IPS DF 4.7 (cell line): Measurements from ENCODE around the gene C19orf81.
A peak's percentile ranks its signal among the peaks of the same experiment; 100 is the strongest.
"Not testable (repeated sequence)": the region's sequence is repeated elsewhere in the genome, so short reads cannot be mapped to it uniquely, and the experiment has no call there.

ENCODE experiments used
- DNase-seq: peaks from one replicate; pipeline ENCODE4 v3.0.0-alpha.2; 2013; ENCODE audit warnings: low spot score; ENCODE audit errors: extremely low read depth

C19orf81 gene

GRCh38 chr19:50649433-50650391, at the start of gene C19orf81:
C19orf81 (plus strand) TSS chr19:50649445; CDS start chr19:50649445, 0 bp downstream.
- peak; percentile 72 for DNase-seq

GRCh38 chr19:50601407-50602088, 47.7 kb upstream of the C19orf81 start:
- no peak for DNase-seq

DNA sequence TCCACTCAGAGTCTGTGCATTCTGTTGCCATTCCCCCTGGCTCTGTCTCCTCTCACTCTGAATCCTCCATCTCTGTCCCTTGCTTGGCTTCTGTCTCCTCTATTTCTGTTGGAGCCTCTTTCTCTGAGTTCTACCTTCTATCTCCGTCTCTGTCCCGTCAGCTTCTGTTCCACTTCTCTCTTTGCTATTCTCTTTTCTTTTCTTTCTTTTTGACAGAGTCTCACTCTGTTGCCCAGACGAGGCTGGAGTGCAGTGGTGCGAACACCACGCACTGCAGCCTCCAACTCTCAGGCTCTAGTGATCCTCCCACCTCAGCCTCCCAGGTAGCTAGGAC, 47.2 kb upstream of the C19orf81 start:
- no peak for DNase-seq

DNA sequence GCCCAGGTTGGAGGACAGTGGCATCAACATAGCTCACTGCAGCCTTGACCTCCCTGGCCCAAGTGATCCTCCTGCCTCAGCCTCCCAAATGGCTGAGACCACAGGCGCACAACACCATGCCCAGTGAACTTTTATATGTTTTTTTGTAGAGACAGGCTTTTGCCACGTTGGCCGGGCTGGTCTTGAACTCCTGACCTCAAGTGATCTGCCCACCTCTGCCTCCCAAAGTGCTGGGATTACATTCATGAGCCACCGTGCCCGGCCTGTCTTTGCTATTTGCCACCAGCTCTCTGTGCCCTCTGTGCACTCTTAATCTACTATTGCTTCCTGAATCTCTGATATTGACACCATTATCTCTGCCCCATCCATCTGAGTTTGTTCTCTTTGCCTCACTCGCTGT, 46.7 kb upstream of the C19orf81 start:
- no peak for DNase-seq

DNA sequence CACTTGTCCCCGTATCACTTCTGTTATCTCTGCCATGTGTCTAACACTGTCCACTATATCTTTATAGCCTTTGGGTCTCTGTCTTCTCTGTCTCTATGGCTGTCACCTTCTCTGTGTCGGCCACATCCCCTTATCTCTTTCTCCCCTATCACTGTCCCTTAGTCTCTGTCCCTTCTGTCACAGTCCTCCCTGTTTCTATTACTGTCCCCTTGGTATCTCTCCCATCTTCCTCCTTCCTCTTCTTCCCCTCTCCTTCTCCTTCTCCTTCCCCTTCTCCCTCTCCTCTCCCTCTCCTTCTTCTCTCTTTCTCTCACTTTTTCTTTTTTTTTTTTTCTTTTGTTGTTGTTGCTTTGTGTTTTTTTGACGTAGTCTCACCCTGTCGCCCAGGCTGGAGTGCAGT, 46.3 kb upstream of the C19orf81 start:
- no peak for DNase-seq

DNA sequence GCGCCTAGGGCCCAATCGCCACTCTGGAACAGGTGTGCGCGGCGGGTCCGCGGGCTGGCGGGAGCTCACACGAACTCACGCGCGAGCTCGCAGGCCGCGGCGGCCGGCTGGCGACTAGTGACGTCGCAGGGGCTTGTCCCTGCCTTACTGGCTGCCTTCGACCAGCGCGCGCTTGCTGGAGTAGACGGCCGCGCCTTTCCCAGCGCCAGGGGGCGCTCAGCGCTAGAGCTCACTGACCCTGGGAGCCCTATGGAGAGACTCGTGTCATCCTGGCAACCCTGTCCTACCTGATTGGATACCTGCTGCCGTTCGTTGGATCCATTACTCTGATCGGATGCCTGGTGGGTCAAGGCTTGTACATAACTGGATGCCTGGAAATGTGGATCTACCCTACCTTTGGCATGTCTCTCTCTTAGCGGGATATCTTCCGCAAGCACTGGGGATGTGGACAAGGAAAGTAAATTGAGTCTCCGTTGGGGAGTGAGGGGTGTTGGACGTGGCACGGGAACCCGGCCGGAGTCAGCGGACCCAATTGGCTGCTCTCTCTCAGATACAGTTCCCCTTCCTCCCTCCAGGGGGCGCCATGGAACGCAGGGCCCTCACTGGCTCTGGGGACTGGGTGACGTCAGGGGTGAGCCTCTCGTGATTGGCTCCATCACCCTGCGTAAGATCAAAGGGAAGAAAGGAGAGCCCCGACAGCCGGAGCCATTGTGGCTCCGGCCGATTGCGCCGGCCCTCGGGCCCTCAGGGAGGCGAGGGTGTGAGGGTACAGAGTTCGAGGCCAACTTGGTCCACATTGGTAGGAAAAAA, 44.8 kb upstream of the C19orf81 start:
- not testable (repeated sequence) for DNase-seq

DNA sequence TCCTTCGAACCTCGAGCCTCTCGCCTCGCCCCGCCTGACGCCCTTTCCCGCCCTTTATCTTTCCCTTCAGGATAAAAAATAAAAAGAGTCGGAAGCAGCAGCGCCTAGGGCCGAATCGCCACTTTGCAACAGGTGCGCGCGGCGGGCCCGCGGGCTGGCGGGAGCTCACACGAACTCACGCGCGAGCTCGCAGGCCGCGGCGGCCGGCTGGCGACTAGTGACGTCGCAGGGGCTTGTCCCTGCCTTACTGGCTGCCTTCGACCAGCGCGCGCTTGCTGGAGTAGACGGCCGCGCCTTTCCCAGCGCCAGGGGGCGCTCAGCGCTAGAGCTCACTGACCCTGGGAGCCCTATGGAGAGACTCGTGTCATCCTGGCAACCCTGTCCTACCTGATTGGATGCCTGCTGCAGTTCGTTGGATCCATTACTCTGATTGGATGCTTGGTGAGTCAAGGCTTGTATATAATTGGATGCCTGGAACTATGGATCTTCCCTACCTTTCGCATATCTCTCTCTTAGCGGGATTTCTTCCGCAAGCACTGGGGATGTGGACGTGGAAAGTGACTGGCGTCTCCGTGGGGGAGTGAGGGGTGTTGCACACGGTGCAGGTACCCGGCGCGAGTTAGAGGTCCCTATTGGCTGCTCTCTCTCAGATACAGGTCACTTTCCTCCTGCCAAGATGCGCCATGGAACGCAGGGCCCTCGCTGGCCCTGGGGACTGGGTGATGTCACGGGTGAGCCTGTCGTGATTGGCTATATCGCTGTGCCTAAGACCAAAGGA, 43.0 kb upstream of the C19orf81 start:
- not testable (repeated sequence) for DNase-seq

DNA sequence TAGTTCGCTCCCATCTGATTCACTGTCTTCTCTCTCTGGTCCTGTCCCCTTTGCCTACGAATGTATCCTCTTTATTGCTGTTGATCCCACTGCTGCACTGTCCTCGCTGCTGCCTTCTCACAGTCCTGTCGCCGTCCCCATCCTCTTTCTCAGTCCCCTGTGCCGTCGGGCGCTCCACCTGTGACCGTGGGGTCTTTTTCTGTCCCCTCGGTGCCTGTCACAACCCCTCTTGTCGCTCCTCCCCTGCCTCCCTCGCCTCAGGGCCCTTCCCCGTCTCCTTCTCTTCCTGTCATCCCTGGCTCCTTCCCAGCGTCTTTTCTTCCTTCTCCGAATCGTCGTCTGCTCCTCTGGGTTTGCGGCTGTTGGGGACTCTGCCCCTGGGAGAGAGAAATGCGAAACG, 41.9 kb upstream of the C19orf81 start:
- no peak for DNase-seq

DNA sequence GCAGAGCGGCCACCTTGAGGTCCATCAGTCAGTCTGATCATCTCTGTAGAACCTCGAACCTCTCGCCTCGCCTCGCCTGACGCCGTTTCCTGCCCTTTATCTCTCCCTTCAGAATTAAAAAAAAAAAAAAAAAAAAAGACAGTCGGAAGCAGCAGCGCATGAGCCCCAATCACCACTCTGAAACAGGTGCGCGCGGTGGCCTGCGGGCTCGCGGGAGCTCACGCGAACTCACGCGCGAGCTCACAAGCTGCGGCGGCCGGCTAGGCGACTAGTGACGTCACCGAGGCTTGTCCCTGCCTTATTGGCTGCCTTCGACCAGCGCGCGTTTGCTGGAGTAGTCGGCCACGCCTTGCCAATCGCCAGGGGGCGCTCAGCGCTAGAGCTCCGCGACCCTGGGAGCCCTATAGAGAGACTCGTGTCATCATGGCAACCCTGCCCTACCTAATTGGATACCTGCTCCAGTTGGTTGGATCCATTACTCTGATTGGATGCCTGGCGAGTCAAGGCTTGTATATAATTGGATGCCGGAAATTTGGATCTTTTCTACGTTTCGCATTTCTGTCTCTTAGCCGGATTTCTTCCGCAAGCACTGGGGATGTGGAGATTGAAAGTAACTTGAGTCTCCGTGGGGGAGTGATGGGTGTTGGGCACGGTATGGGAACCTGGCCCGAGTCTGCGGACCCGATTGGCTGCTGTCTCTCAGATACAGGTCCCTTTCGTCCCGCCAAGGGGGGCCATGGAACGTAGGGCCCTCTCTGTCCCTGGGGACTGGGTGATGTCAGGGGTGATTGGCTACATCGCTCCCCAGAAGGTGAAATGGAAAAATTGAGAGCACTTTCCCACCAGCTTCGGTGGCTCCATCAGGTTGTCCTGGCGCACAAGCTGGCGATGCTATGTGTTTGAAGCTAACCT, 41.1 kb upstream of the C19orf81 start:
- DNase-seq = peak; percentile 93

DNA sequence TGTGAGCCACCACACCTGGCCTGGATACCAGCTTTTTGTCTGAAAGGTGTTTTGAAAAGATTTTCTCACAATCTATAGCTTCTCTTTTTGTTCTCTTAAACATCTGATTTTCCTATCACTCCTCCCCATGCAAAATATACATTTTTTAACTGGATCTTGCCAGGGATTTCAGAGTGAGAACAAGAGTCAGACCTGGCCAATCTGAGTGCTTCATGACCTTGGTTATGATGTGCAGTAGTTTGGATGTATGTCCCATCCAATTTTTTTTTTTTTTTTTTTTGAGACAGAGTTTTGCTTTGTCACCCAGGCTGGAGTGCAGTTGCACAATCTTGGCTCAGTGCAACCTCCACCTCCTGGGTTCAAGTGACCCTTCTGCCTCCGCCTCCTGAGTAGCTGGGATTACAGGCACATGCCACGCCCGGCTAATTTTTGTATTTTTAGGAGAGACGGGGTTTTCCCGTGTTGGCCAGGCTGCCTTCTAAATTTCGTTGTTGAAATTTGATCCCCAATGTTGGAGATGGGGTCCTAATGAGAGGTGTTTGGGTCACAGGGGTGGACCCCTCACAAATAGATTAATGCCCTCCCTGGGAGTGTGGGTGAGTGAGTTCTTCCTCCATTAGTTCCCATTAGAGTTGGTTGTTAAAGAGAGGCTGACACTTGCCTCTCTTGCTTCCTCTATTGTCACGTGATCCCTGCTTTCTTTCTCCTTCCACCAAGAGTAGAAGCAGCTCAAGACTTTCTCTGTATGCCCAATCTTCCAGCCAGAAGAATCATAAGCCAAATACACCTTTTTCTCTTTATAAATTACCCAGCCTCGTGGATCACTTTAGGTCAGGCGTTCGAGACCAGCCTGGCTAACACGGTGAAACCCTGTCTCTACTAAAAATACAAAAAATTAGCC, 36.5 kb upstream of the C19orf81 start:
- DNase-seq = not testable (repeated sequence)

DNA sequence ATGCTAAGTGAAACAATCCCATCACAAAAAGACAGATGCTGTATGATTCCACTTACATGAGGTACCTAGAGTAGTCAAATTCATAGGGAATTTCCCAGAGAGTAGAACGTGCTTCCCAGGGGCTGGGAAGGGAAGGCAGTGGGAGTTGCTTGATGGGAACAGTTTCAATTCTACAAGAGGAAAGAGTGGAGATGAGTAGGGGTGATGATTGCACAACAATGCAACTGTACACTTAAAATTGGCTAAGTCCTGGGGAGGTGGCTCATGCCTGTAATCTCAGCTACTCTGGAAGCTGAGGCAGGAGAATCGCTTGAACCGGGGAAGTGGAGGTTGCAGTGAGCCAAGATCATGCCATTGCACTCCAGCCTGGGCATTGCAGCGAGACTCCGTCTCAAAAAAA, 30.9 kb upstream of the C19orf81 start:
- not testable (repeated sequence) for DNase-seq

DNA sequence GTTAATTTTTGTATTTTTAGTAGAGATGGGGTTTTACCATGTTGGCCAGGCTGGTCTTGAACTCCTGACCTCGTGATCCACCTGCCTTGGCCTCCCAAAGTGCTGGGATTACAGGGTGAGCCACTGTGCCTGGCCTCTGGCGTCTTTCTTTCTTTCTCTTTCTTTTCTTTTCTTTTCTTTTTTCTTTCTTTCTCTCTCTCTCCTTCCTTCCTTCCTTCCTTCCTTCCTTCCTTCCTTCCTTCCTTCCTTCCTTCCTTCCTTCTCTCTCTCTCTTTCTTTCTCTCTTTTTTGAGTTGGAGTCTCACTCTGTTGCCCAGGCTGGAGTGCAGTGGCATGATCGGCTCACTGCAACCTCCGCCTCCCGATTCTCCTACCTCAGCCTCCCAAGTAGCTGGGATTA, 30.1 kb upstream of the C19orf81 start:
- not testable (repeated sequence) for DNase-seq

DNA sequence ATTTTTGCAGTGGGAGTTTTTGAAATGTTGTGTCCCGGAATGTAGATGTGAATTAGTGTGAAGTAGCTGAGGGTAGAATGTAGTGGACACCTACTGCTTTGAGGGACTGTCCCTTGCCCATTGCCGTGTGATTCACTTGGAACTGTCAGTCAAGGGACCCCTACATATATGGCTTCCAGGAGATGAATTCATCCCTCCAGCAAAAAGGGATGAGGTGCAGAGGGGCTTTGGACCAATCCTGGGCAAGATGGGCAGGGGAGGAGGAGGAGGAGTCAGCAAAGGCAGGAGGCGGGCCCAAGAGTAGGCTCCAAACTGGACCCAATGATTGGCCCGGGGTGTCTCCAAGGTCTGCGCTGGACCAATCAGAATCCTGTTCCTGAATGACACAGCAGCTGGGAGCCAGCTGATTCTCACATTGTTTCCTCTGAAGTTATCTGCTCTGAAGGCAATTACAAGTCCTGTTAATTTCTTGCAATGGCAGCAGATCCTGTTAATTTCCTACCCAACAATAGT, 28.8 kb upstream of the C19orf81 start:
- not testable (repeated sequence) for DNase-seq

- no peak for DNase-seq
Observed at GRCh38 chr19:50624949-50625600, 24.2 kb upstream of the C19orf81 start.

DNA sequence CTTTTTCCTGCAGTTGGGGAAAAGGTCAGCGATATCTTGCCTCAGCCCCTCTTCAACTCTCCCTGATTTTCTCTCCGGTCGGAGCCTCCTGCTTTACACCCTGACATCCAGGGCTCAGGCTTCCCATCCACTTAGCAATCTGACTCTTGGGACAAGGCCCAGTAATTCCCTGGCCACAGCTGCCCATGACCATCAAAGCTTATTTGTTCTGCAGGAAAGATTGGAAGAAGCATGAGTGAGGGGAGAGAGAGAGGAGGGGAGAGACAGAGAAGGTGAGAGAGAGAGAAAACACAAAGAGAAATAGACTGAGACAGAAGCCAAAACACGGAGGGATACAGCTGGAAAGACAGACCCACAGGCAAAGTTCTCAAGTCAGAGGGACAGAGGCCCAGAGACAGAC, 23.2 kb upstream of the C19orf81 start:
- DNase-seq = no peak

DNA sequence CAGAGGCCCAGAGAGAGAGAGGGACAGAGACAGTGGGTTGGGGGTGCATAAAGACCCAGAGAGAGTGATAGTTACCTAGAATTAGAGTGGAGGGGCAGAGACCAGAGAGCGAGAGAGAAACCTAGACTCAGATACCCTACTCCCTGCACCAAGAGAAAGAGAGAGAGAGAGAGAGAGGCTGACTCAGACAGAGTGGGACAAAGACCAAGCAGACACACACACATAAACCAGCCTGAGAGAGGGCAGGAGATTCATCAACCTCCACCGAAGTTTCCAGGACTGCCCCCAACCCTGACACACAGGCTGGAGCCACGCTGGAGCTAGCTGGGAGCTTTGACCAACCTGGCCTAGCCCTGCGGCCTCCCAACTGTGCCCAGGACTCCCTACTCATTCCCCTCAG, 22.4 kb upstream of the C19orf81 start:
- no peak for DNase-seq

DNA sequence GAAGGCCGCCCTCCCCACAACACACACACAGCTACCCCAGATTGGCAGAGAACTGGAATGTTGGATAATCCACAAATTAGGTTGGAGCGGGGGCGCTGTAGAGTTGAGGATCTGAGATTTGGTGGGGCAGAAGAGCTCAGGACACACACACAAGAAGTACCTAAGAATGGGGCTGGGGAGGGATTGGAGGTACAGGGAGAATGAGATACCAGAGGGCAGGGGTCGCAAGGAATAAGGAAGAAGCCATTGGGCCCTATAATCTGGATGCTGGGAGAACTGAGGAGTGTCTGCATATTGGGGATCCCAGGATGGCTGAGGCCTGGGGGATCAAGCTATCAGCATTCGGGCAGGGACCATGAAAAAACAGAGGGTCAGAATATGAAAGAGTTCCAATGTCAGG, 21.1 kb upstream of the C19orf81 start:
- no peak for DNase-seq

DNA sequence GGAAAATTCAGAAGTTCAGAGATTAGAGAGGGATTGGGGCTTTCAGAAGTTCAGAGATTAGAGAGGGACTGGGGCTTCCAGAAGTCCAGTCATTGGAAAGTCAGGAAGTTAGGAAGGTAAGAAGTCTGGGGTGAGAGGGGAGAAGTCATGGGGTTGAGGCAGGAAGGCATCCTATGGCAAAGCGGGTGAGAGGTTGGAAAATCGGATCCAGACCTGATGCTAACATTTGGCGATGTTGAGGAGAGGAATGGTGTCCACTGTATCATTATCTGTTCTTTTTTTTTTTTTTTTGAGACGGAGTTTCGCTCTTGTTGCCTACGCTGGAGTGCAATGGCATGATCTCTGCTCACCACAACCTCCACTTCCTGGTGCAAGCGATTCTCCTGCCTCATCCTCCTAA, 20.7 kb upstream of the C19orf81 start:
- DNase-seq = no peak
